H9 (cell line): ENCODE results near the gene A1BG. TPM values are rescaled to one million over a fixed set of nuclear protein-coding genes. Genes with fewer than 3 reads are reported as not detected.

Experiments used
- DNase-seq: peaks from one replicate; pipeline ENCODE4 v3.0.0-alpha.2; 2017
- H2AFZ ChIP-seq: one replicate; pipeline ENCODE4 v1.6.1; 2013; ENCODE audit warnings: mild to moderate bottlenecking, low read length, control low read depth, moderate library complexity
- H2AK5ac ChIP-seq: 2 replicates; pipeline ENCODE4 v1.6.1; 2013; ENCODE audit warnings: low read length, control low read depth, mixed read lengths; ENCODE audit not compliant: insufficient read length
- H2BK120ac ChIP-seq: one replicate; pipeline ENCODE4 v1.6.1; 2013; ENCODE audit warnings: low read depth, mild to moderate bottlenecking, low read length, control low read depth, inconsistent platforms; ENCODE audit not compliant: poor library complexity, severe bottlenecking
- H2BK12ac ChIP-seq: 2 replicates; pipeline ENCODE4 v1.6.1; 2013; ENCODE audit warnings: low read length, control low read depth, mixed read lengths, low read depth; ENCODE audit not compliant: insufficient read length
- H2BK15ac ChIP-seq: 2 replicates; pipeline ENCODE4 v1.6.1; 2013; ENCODE audit warnings: low read depth, low read length, control low read depth
- H2BK20ac ChIP-seq: one replicate; pipeline ENCODE4 v1.6.1; 2013; ENCODE audit warnings: low read depth, mild to moderate bottlenecking, low read length, control low read depth, inconsistent platforms; ENCODE audit not compliant: poor library complexity, severe bottlenecking
- H2BK5ac ChIP-seq: 2 replicates; pipeline ENCODE4 v1.6.1; 2013; ENCODE audit warnings: low read length, control low read depth, mixed read lengths; ENCODE audit not compliant: insufficient read length
- H3K14ac ChIP-seq: 2 replicates; pipeline ENCODE4 v1.6.1; 2013; ENCODE audit warnings: low read length, control low read depth; ENCODE audit not compliant: insufficient read depth
- H3K18ac ChIP-seq: 2 replicates; pipeline ENCODE4 v1.6.1; 2013; ENCODE audit warnings: low read depth, mild to moderate bottlenecking, mixed read lengths, low read length, control low read depth; ENCODE audit not compliant: insufficient read length
- H3K23ac ChIP-seq: 2 replicates; pipeline ENCODE4 v1.6.1; 2013; ENCODE audit warnings: low read length, control low read depth, mixed read lengths, low read depth; ENCODE audit not compliant: insufficient read length
- H3K23me2 ChIP-seq: 2 replicates; pipeline ENCODE4 v1.6.1; 2013; ENCODE audit warnings: low read depth, mild to moderate bottlenecking, mixed read lengths, low read length, control low read depth; ENCODE audit not compliant: insufficient read length, poor library complexity, severe bottlenecking
- H3K27ac ChIP-seq: 2 replicates; pipeline ENCODE4 v1.5.1; 2013; ENCODE audit warnings: low read length, control low read depth, mixed read lengths, low read depth; ENCODE audit not compliant: insufficient read length
- H3K27me3 ChIP-seq: 2 replicates; pipeline ENCODE4 v1.6.1; 2013; ENCODE audit warnings: low read length, control low read depth, inconsistent platforms; ENCODE audit not compliant: insufficient read depth
- H3K4ac ChIP-seq: 2 replicates; pipeline ENCODE4 v1.6.1; 2013; ENCODE audit warnings: low read depth, mild to moderate bottlenecking, control low read depth, inconsistent platforms, low read length, moderate library complexity
- H3K4me1 ChIP-seq: 2 replicates; pipeline ENCODE4 v1.6.1; 2013; ENCODE audit warnings: low read length, control low read depth, inconsistent platforms; ENCODE audit not compliant: insufficient read depth
- H3K4me2 ChIP-seq: 2 replicates; pipeline ENCODE4 v1.6.1; 2013; ENCODE audit warnings: low read length, control low read depth, mixed read lengths; ENCODE audit not compliant: insufficient read length, insufficient read depth
- H3K56ac ChIP-seq: 2 replicates; pipeline ENCODE4 v1.6.1; 2013; ENCODE audit warnings: low read depth, mild to moderate bottlenecking, mixed read lengths, low read length, control low read depth; ENCODE audit not compliant: insufficient read length
- H3K79me1 ChIP-seq: 2 replicates; pipeline ENCODE4 v1.6.1; 2013; ENCODE audit warnings: low read depth, mild to moderate bottlenecking, moderate library complexity, low read length, control low read depth, inconsistent platforms; ENCODE audit not compliant: insufficient read depth, poor library complexity, severe bottlenecking
- H3K79me2 ChIP-seq: 2 replicates; pipeline ENCODE4 v1.6.1; 2013; ENCODE audit warnings: low read length, control low read depth, inconsistent platforms; ENCODE audit not compliant: insufficient read depth
- H3K9ac ChIP-seq: 2 replicates; pipeline ENCODE4 v1.6.1; 2013; ENCODE audit warnings: low read length, control low read depth, mixed read lengths; ENCODE audit not compliant: insufficient read length; ENCODE audit errors: extremely low read depth
- H3K9me3 ChIP-seq: one replicate; pipeline ENCODE4 v1.6.1; 2013; ENCODE audit warnings: low read depth, low read length, inconsistent platforms; ENCODE audit not compliant: control insufficient read depth
- H3T11ph ChIP-seq: one replicate; pipeline ENCODE4 v1.6.1; 2013; ENCODE audit warnings: mild to moderate bottlenecking, low read length, control low read depth, inconsistent platforms
- H4K20me1 ChIP-seq: one replicate; pipeline ENCODE4 v1.6.1; 2013; ENCODE audit not compliant: control insufficient read depth, insufficient read length, insufficient read depth
- H4K5ac ChIP-seq: 2 replicates; pipeline ENCODE4 v1.6.1; 2013; ENCODE audit warnings: low read depth, mild to moderate bottlenecking, mixed read lengths, low read length, control low read depth; ENCODE audit not compliant: insufficient read length
- H4K8ac ChIP-seq: replicated peaks from 2 replicates; pipeline ENCODE4 v1.6.1; 2013; ENCODE audit warnings: low read length, control low read depth, mixed read lengths, low read depth; ENCODE audit not compliant: insufficient read length
- H4K91ac ChIP-seq: 2 replicates; pipeline ENCODE4 v1.6.1; 2013; ENCODE audit warnings: low read depth, mild to moderate bottlenecking, moderate library complexity, mixed read lengths, low read length, control low read depth; ENCODE audit not compliant: insufficient read length
- H3K27ac Mint-ChIP-seq, 3 experiments: 2 replicates in 2 of 3; 3 replicates in 1 of 3; pipeline ENCODE4 v1.8.0; 2020 to 2021; ENCODE audit warnings: mixed read lengths in 3 of 3, mild to moderate bottlenecking in 1 of 3, moderate library complexity in 1 of 3
- H3K27me3 Mint-ChIP-seq: 2 replicates; pipeline ENCODE4 v1.8.0; 2021; ENCODE audit warnings: low read depth, mild to moderate bottlenecking, moderate library complexity, mixed read lengths
- H3K36me3 Mint-ChIP-seq, 3 experiments: 2 replicates in 2 of 3; 3 replicates in 1 of 3; pipeline ENCODE4 v1.8.0; 2020 to 2021; ENCODE audit warnings: low read depth in 3 of 3, mixed read lengths in 3 of 3; ENCODE audit not compliant: insufficient read depth in 1 of 3
- H3K4me1 Mint-ChIP-seq, 2 experiments: 2 replicates each; pipeline ENCODE4 v1.8.0; 2020; ENCODE audit warnings: mixed read lengths in 2 of 2
- H3K4me3 Mint-ChIP-seq, 2 experiments: 2 replicates in 1 of 2; 3 replicates in 1 of 2; pipeline ENCODE4 v1.8.0; 2020 to 2021; ENCODE audit warnings: mild to moderate bottlenecking in 2 of 2, mixed read lengths in 2 of 2, moderate library complexity in 1 of 2
- H3K9me3 Mint-ChIP-seq, 2 experiments: 2 replicates in 1 of 2; 3 replicates in 1 of 2; pipeline ENCODE4 v1.8.0; 2020; ENCODE audit warnings: mild to moderate bottlenecking in 2 of 2, mixed read lengths in 2 of 2, moderate library complexity in 1 of 2
- CTCF ChIP-seq: fragments of 200-600 bp; sonication (generic); conservative IDR thresholded peaks from 3 replicates; pipeline ENCODE4 v1.8.0; 2021; ENCODE audit warnings: antibody characterized with exemption, mild to moderate bottlenecking
- WGBS: extraction: QIAGEN DNeasy Blood & Tissue Kit; methylation state at CpG from one replicate; pipeline ENCODE4 v1.1.7; 2013; ENCODE audit warnings: missing lambda C conversion rate, low lambda C conversion rate, mixed read lengths; ENCODE audit not compliant: insufficient read length; ENCODE audit errors: extremely low coverage; 5-methylcytosine and 5-hydroxymethylcytosine counted together
- total RNA-seq: library from RNA; stranded (reverse); gene quantifications from 2 replicates; pipeline ENCODE4 v1.2.1, GENCODE V29; 2021

Gene A1BG
- total RNA-seq, 1 experiment from 2014 or later, result 17.4 TPM

GRCh38 chr19:58400916-58401839, 47.9 kb upstream of the A1BG start:
- H3K14ac ChIP-seq, result no peak overlapping the region
- no peak overlapping the region for H2AFZ ChIP-seq
- H2BK15ac ChIP-seq, result no peak overlapping the region
- no peak overlapping the region for H2BK12ac ChIP-seq
- Mint-ChIP-seq H3K4me1 (peaks cover 8 to 10% of the 10 kb centered on the region in 2 experiments), H3K4me3 (peak overlapping the region; percentile 82 to 94), H3K9me3 (peaks cover 2 to 7% of the 10 kb centered on the region in 2 experiments; a peak in 3 of 5 replicates), H3K27me3 (peaks cover 10% of the 10 kb centered on the region), H3K36me3 (peaks cover 0 to 5% (median 2%) of the 10 kb centered on the region in 3 experiments; a peak in 4 of 7 replicates), H3K27ac (peak overlapping the region; percentile 35 to 91 (median 77); a peak in 4 of 7 replicates)
- no peak overlapping the region for H3K23ac ChIP-seq
- H4K20me1 ChIP-seq, result no peaks in the 10 kb centered on the region
- H3K4me2 ChIP-seq, result peak overlapping the region; percentile 73
- no peaks in the 10 kb centered on the region for H3K79me2 ChIP-seq
- no peaks in the 10 kb centered on the region; the same call in 1 of the 2 replicates for H3K4me1 ChIP-seq
- no peak overlapping the region for H4K5ac ChIP-seq
- H2BK120ac ChIP-seq, result no peak overlapping the region
- H2BK20ac ChIP-seq, result no peak overlapping the region
- H3T11ph ChIP-seq, result no peak overlapping the region
- H2AK5ac ChIP-seq, result no peak overlapping the region
- no CpG with 5 or more reads among the region's 80 CpGs for WGBS
- H3K4ac ChIP-seq, result no peak overlapping the region
- no peak overlapping the region for H3K27ac ChIP-seq
- no peak overlapping the region for H4K91ac ChIP-seq
- H3K9ac ChIP-seq, result peak overlapping the region; percentile 57
- H3K9me3 ChIP-seq, result no peaks in the 10 kb centered on the region
- no peak overlapping the region for H2BK5ac ChIP-seq
- H3K56ac ChIP-seq, result no peak overlapping the region
- no peaks in the 10 kb centered on the region for H3K79me1 ChIP-seq
- H3K27me3 ChIP-seq, result no peaks in the 10 kb centered on the region; the same call in 1 of the 2 replicates
- TF ChIP-seq CTCF, result no peak
- H3K18ac ChIP-seq, result no peak overlapping the region
- peaks cover 7% of the 10 kb centered on the region for H3K23me2 ChIP-seq
- H4K8ac ChIP-seq, result no peak overlapping the region
- peak; percentile 100 for DNase-seq
